ENCODE results near the gene ITGAL. TPM values are rescaled to one million over a fixed set of nuclear protein-coding genes. Genes with fewer than 3 reads are reported as not detected.

ITGAL gene
- total RNA-seq, 1 donor from 2014 or later: 1.5 TPM

- peak; percentile 96 for DNase-seq
- peak; percentile 90 for ATAC-seq (ENCODE audit: poor library complexity)
- intact Hi-C loops (cut with DNase I): loop anchor here (5.0 kb wide), 1 partner anchor 44 kb away; the partner anchor contains the start of gene ZNF768
Observed at GRCh38 chr16:30571445-30572322, 99.1 kb downstream of the ITGAL start, which contains the start of gene ZNF688. Gene ZNF688, minus strand, starts transcription at chr16:30571714. Its CDS starts 85 bp downstream, at chr16:30571629.

Small RNAs within 50 kb of the gene (microRNA-seq; reads per million reads assigned to microRNA genes)
- not detected for gene MIR4518

Other genes starting within 250 kb of the ITGAL start
- 5.9 TPM for gene NPIPB13, start 224.3 kb upstream of the ITGAL start, total RNA-seq
- 34.1 TPM for gene CD2BP2, start 117.4 kb upstream of the ITGAL start, total RNA-seq
- 24.4 TPM for gene TBC1D10B, start 102.2 kb upstream of the ITGAL start, total RNA-seq
- not detected for gene MYL11, start 97.9 kb upstream of the ITGAL start, total RNA-seq
- 0.97 TPM for gene SEPTIN1, start 90.2 kb upstream of the ITGAL start, total RNA-seq
- gene ZNF48, start 77.3 kb upstream of the ITGAL start, total RNA-seq: 5.1 TPM
- 6.2 TPM for gene ZNF771, start 65.1 kb upstream of the ITGAL start, total RNA-seq
- 38.4 TPM for gene DCTPP1, start 42.7 kb upstream of the ITGAL start, total RNA-seq
- gene SEPHS2, start 26.9 kb upstream of the ITGAL start, total RNA-seq: 28.6 TPM
- 71.7 TPM for gene ZNF768, start 53.8 kb downstream of the ITGAL start, total RNA-seq
- gene ZNF747, start 62.1 kb downstream of the ITGAL start, total RNA-seq: 8.0 TPM
- gene ZNF764, start 85.6 kb downstream of the ITGAL start, total RNA-seq: 8.0 TPM
- 12.2 TPM for gene ZNF688, start 99.0 kb downstream of the ITGAL start, total RNA-seq
- gene ZNF785, start 113.0 kb downstream of the ITGAL start, total RNA-seq: 7.1 TPM
- 4.4 TPM for gene ZNF689, start 137.6 kb downstream of the ITGAL start, total RNA-seq
- 18.9 TPM for gene PRR14, start 178.2 kb downstream of the ITGAL start, total RNA-seq
- 28.3 TPM for gene FBRS, start 185.7 kb downstream of the ITGAL start, total RNA-seq
- 36.7 TPM for gene SRCAP, start 226.4 kb downstream of the ITGAL start, total RNA-seq